ENCODE results near the gene SRSF10.

Gene SRSF10

DNA sequence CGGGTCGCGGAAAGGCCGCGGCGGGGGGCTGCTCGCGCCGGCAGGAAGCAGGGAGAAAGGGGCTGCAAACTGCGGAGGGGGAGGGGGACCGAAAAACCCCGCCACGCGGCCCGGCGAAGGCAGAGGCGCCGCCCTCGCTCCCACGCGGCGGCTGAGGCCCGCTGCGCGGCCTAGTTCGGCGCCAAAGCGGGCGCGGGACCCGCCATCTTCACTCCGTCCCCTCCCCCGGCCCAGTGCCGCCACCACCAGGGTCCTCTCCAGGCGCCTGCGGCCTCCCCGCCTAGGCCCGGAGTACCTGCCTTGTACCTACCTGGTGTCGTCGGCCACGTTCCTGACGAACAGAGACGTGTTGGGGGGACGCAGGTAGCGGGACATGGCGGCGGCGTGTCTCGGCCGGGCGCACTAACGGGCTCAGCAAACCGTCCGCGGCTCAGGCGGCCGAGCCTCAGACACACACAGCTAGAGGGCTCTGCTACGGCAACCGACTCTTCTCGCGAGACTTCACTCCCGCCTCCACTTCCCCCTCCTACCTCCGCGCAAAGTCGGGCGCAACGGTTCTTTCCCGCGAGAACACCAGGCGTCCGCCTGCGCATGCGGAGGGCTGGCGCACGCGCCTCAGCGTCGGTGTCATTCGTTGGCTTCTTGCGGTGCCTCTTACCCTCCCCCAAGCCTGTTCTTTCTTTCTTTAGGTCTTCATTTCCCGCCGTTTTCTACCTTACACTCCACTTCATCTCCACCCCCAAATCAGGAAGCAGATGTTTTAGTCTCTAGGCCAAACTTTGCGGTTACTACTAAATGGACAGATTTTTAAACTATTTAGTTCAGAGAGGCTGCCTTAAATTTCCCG lies at the start of gene SRSF10:
SRSF10 (minus strand) TSS at position 447 of the 847 bp plus-strand sequence; CDS start at position 375, 72 bp downstream.
- DNase-seq (ENCODE audit: low read depth in 2 of 2), result peak; percentile 99
- peak within 1 kb of the TSS; percentile 93 to 97 for H3K4me3 ChIP-seq (replicated peaks in 1 of 2; ENCODE audit: low read depth in 2 of 2, low read length in 2 of 2)
- TF ChIP-seq, protein P1, sequence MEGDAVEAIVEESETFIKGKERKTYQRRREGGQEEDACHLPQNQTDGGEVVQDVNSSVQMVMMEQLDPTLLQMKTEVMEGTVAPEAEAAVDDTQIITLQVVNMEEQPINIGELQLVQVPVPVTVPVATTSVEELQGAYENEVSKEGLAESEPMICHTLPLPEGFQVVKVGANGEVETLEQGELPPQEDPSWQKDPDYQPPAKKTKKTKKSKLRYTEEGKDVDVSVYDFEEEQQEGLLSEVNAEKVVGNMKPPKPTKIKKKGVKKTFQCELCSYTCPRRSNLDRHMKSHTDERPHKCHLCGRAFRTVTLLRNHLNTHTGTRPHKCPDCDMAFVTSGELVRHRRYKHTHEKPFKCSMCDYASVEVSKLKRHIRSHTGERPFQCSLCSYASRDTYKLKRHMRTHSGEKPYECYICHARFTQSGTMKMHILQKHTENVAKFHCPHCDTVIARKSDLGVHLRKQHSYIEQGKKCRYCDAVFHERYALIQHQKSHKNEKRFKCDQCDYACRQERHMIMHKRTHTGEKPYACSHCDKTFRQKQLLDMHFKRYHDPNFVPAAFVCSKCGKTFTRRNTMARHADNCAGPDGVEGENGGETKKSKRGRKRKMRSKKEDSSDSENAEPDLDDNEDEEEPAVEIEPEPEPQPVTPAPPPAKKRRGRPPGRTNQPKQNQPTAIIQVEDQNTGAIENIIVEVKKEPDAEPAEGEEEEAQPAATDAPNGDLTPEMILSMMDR (IDR thresholded peaks at IDR 0.05; ENCODE audit: low read depth, low read length), result peak; percentile 40

DNA sequence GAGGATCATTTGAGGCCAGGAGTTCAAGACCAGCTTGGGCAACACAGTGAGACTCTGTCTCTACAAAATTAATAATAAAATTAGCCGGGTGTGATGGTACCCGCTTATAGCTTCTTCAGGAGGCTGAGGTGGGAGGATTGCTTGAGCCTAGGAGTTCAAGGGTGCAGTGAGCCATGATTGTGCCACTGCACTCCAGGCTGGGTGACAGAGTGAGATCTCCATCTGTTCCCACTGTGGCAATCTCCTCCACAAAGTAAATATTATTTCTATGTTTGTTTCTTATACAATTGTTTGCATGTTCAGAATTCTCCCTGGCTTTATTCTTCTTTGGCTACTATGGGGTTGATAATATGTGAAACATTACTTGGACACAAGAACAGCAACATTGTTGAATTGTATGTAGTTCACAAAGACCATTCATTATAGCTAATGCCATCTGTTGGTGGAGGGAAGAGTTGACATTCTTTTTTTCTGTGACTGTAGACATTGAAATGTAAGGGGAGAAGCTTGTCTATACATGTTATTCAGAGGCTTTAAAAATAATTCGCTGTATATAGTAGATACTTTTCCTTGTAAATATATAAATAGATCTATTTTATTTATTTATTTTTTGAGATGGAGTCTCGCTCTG lies 47.8 kb upstream of the SRSF10 start:
- DNase-seq (ENCODE audit: low read depth in 2 of 2), result peak; percentile 75 to 86
- TF ChIP-seq, protein P1 (IDR thresholded peaks at IDR 0.05; ENCODE audit: low read depth, low read length), result peak; percentile 63
- no peak overlapping the region for H3K4me3 ChIP-seq (replicated peaks in 1 of 2; ENCODE audit: low read depth in 2 of 2, low read length in 2 of 2)

DNA sequence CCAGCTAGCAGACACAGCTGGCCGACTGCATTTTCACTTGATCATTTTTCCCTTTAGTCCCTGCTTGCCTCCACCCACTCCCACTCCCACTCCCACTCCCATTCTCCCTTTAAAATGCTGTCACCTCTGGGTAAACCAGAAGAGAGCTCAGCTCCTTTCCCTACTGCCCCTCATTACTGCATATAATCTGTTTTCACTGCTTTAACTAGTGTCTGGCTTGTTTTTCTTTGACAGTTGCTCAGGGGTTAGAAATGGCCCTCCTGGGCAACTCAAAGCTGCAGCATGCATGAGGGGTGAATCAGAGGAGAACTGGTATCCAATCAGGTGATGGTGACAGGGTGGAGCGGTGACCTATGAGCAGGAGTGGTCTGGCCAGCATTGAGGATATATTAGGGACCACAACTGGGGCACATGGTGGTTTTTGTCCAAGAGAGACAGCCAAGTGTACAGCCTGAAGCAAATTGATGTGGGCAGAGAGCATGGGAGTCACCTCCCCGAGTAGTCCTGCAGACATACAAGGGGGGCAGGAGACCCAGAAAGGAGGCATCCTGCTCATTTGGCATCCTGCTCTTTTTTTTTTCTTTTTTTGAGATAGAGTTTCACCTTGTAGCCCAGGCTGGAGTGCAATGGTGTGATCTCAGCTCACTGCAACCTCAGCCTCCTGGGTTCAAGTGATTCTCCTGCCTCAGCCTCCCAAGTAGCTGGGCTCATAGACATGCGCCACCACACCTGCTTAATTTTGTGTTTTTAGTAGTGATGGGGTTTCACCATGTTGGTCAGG lies 42.6 kb upstream of the SRSF10 start:
- TF ChIP-seq, protein P1 (IDR thresholded peaks at IDR 0.05; ENCODE audit: low read depth, low read length), result no peak
- DNase-seq (ENCODE audit: low read depth in 2 of 2), result peak; percentile 82 to 88
- H3K4me3 ChIP-seq (replicated peaks in 1 of 2; ENCODE audit: low read depth in 2 of 2, low read length in 2 of 2), result no peak overlapping the region

DNA sequence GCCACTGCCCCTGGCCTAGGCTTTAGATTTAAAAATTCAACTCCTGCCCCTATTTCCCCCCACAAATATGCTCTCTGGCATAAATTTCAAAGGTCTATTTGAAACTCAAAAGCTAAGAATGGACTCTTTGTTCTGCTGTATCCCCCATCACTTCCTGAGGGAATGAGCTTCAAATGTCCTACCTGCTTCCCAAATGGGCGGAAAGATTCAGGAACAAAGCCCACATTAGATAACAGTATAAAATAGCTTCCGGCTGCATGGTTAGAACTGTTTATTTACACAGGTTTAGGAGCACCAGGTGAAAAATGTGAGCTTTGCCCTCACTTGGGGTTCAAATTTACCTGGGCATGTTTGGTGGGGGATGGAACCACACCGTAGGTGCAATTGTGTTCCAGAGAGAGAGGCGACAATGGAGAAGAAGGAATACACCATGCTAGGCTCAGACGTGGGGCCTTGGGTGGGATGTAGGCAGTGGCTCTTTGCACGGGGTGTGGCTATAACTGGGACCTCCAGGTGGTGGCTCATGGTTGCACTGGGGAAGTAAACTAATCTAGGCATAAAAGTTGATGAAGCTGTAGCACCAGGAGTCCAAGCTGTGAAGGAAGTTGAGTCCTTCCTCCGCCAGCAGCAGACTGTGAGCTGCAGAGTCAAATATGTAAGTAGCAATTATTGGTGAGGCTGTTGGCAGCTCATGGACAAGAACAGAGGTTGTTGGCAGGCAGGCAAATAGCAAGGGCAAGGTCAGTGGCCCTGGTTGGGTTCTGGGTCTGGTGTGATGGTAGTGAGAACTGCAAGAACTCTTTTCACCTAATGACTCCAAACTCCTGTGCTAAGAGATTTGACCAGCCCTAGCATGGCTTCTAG lies 41.5 kb upstream of the SRSF10 start:
- DNase-seq (ENCODE audit: low read depth in 2 of 2), result peak in 1 of 2 donors; percentile 58
- H3K4me3 ChIP-seq (replicated peaks in 1 of 2; ENCODE audit: low read depth in 2 of 2, low read length in 2 of 2), result no peak overlapping the region
- TF ChIP-seq, protein P1 (IDR thresholded peaks at IDR 0.05; ENCODE audit: low read depth, low read length), result no peak

DNA sequence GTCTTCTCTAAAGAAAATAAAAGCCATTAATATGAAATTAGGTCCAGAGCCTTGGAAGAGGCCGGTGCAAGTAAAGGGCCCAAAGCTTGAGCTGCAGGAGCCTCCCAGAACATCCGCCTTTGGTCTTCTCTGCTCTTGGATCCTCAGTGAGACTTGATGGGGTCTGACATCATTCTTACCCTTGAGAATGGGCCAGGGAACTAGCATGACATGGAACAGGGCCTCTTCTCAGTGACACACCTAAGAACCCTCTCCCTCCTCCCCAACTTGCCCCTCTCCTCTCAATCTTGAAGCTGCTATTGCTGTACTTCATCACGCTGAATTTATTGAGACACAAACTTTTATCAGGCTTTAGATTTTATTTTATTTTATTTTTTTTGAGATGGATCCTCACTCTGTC lies 40.3 kb upstream of the SRSF10 start:
- DNase-seq (ENCODE audit: low read depth in 2 of 2), result no peak
- TF ChIP-seq, protein P1 (IDR thresholded peaks at IDR 0.05; ENCODE audit: low read depth, low read length), result no peak
- H3K4me3 ChIP-seq (replicated peaks in 1 of 2; ENCODE audit: low read depth in 2 of 2, low read length in 2 of 2), result no peak overlapping the region

DNA sequence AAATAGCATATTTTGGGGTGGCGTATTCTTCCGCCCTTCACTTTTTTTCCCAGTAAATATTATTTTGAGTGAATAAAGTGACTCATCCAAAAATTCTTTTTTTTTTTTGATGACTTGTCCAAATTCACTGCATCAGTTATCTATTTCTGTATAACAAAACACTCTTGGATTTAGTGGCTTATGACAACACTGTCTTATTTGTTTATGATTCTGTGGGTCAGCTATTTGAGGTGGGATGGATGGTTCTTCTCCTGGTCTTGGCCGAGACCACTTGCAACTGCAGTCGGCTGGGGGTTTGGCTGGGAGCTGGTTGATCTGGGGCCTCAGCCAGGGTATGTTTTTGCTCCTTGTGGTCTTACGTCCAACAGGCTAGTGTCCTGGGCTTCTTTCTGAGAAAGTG lies 39.9 kb upstream of the SRSF10 start:
- DNase-seq (ENCODE audit: low read depth in 2 of 2), result peak; percentile 65 to 72
- TF ChIP-seq, protein P1 (IDR thresholded peaks at IDR 0.05; ENCODE audit: low read depth, low read length), result no peak
- no peak overlapping the region for H3K4me3 ChIP-seq (replicated peaks in 1 of 2; ENCODE audit: low read depth in 2 of 2, low read length in 2 of 2)

Measured in cardiac fibroblast (primary cell).